HG03565 (cell line): ENCODE results near the gene TSR1.

Experiments used
- ATAC-seq: cut with Tn5 transposase; IDR thresholded peaks from one replicate; pipeline ENCODE4 v1.9.1; 2021; ENCODE audit warnings: mild to moderate bottlenecking, moderate library complexity; ENCODE audit not compliant: unreplicated experiment

TSR1 gene

DNA sequence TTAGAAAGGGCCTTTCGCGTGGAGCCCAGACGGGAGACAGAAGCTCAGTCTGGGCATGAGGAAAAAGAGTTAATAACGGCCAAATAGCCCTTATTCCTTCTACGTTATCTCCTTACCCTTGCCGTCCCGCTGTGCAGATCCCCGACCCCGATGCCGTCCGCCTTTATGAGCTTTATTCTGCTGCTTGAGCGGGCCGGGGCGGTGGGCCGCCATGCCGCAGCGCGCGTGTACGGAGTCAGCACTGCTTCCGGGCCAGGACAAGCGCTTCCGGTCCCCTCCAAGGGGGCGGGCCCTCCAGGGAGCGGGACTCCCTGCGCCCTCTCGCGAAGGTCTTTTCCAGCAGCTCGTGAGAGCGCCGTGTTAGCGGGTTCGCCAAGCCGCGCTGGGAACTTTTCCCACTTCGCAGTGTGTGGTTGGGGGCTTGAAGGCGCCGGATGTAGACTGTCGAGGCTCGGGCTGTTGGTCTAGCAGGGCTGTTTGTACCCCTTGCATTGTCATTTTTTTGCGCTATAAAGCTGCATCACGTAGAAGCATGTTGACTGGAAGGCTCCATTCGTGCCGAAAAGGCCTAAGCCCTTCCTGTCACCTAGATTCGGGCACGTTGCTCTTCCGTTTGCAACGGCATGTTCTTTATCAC, at the start of gene TSR1:
Gene TSR1 (minus strand): TSS at position 243 of the 637 bp plus-strand sequence. CDS start 30 bp downstream, at position 213.
- ATAC-seq: peak; percentile 75

DNA sequence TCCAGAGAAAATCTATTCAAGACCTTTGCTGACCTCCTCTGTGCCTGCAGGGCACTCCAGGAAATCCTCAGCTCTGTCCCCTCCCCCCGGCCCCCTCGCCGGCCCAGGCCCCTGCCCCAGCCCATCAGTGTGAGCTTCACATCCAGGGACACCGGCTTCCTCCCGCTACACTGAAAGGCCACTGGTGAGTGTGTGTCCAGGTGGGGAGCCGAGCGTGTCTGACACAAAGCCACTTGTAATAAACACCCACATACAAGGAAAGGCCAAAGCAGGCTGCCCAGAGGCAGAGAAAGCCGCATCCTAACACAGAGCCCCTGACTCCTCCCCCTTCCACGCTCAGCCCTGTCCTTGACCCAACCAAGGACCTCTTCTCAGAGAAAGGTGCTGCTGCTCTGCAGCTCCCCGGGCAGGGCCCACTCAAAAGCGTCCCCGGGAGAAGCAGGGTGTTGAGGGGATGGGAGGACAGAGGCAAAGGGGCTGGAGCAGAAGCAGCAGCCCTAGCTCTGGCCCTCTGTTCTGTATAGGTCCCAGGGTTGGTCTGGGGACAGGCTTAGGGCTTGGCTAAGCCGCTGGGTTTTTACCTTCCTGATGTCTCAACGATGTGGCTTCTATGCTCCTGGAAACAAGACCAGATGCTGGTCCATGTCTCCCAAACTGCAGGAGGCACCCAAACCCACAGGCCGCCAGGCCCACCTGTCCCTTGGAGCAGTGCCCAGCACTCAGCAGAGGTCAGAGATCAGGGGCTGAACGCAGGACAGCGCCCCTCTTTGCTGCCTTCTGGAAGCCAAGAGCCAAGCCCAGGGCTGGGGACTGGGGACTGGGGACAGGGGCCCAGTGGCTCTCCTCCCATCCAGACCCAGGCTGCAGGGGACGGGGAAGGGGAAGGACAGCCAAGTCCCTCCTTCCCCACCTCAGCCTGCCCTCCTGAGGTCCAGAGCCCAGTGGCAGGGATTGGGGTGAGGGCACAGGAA, 49.3 kb upstream of the TSR1 start:
- ATAC-seq: no peak

DNA sequence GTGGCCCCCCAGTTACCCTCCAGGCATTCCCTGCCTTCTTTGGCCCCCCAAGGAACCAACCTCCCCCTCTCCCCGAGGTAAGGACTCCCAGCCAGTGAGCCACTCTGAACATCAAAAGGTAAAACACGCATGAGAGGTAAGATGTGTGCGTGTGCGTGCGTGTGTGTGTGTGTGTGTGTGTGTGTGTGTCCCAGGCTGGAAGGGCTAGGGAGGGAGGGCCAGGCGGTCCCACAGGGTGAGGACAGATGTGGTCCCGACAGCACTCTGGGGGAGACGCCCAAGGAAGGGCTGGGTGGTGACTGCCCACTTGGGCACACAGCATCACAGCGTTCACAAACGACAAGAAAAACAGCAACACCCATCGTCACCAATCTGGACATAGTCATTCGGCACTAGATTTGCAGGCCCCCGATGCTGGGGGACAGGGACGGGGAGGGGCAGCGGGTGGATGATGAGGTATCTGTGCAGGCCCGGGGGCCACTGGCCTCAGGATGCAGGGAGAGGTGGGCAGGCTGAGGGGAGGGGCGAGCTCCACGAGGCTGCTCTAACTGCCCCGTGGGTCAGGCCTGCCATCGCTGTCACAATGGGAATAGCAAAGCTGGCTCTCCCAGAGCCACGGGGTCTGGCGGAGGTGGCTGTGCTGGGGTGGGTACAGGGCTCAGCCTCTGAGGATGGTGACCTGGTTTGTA, 48.3 kb upstream of the TSR1 start:
- ATAC-seq: no peak

DNA sequence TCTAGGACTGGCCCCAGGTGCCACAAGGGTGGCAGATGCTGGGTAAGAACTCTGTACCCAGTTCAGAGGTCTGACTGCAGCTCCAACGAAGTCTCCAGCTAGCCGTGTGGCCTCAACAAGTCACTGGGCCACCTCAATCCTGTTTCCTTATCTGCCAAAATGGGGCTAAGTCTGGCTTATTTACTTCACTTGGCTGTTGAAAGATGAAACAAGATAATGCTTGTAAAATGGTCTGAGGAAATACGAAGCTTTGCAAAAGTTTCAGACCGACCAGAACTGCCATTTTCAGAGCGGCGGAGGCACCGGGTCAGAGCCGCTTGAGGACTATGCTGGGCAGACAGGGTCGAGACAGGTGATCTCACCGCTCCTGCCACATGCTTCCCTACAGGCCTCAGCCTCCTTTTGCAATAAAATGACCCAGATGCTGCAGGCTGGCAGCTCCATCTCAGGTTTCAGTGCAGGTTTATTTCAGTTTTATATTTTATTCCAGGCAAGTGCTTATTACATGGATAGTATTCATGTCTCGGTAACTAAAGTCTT, 47.4 kb upstream of the TSR1 start:
- ATAC-seq: no peak

DNA sequence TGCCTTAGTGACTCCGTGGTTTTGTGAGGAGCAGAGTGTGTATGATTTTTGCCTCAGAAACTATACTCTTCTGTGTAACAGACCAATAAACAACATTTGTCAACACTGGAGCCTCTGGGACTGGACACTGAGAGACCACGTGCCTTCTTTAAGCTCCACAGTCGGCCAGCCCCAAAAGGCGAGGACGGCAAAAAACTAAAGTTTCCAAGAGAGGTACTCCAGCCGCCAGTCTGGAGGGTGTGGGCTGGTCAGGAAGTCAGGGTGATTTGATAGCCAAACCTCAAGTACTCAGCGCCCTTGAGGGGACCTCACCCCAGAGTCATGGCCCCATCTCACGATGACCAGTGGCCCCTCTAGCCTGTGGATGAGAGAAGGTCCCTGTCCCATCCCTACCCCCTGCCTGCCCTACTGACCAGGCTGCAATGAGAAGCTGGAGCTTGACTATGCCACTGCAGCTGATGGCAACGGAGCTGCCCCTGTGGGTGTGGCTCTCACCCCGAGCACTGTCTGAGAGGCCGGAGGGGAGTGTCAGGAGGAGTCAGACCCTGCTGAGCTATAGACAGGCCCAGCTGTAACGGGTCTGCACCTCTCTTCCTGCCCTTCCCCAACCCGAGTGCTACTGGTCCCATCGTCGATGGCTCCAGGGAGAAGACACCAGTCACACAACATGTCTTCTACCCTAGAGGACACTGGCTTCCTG, 44.8 kb upstream of the TSR1 start:
- ATAC-seq: no peak

DNA sequence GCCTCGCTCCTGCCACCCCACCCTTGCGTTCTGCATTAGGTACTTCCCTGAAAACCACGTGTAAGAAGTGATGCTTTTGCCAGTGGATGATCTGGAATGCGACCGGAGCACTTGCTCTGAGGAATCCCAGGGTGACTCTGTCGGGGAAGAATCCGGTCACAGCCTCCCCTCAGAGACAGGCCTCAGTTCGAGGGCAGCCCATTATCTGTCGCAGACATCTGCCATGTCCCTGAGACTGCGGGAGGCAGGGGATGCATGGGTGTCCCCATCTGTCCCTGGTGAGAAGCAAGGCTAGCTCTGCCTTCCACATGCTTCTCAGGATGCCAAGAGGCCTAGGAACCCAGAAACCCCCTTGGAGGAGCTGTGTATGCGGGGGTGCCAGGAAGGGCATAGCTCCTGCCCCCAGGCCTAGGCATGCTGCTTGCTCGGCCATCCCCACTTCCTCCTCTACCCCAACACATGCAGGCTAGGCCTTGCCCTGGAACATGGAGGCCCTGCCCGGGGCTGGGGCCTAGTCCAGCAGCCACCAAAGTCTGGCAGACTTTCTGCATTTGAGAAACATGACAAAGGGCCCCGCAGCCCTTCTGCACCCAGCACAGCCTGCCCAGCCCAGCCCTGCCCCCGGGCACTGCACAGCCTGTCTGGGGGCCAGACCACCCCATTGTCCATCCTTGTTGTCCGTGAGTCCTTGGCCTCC, 44.1 kb upstream of the TSR1 start:
- ATAC-seq: no peak

DNA sequence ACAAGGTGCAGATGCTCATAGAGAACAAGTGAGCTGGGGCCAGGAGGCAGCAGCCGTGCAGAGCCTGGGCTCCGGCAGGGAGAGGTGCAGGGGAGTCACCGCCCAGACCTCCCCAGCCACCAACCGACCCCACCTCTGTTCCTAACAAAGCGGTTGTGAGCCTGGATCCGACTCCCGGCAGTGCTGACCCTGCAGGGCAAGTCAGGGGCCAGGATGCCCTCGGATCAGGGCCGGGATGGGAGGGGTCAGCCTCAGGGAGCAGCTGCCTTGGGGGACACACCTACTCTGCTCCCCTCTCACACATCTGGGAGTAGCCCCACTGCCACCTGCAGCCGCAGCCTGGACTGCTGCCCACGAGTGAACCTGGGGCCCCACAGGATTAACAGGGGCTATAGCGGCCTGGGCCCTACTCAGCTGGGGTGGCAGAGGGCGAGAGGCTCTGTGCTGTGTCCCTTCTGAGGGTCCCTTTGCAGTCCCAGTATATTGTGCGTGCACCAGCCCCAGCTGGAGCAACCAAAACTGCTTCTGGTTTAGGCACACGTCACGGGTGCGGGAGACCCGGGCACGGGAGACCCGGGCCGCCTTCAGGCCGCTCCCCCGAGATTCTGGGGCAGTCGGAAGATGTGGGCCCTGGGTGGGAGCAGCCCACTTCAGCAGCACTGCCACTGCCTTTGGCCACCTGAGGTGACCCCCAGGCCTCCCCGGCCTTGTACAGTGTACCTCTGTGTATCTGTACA, 43.4 kb upstream of the TSR1 start:
- ATAC-seq: no peak

DNA sequence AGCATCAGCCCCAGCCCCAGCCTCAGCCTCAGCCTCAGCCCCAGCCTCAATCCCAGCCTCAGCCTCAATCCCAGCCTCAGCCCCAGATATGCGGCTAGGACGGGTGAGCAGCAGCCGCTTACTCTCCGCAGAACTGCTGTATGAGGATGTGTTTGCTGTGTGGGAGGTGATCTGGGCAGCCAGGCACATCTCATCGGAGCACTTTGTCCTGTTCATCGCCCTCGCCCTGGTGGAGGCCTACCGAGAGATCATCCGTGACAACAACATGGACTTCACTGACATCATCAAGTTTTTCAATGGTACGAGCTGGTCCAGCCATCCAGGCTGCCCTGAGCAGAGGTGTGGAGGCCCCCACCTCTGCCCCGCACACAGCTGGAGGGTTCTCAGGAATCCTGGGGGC, 42.6 kb upstream of the TSR1 start:
- ATAC-seq: no peak

DNA sequence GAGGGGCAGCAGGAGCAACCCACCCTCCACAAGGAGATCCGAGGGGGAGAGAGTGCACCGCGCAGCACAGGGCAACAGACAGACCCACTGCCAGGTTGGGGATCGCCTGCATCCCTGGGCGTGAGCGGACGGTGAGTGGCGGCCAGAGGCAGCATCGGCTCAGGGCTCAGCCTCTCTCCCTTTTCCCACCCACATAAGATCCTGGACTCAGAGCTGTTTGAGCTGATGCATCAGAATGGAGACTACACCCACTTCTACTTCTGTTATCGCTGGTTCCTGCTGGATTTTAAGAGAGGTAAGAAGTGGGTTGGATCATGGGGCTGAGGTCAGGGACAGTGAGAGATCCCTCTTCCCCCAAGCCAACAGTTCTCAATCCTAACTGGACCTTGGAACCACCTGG, 41.4 kb upstream of the TSR1 start:
- ATAC-seq: no peak

DNA sequence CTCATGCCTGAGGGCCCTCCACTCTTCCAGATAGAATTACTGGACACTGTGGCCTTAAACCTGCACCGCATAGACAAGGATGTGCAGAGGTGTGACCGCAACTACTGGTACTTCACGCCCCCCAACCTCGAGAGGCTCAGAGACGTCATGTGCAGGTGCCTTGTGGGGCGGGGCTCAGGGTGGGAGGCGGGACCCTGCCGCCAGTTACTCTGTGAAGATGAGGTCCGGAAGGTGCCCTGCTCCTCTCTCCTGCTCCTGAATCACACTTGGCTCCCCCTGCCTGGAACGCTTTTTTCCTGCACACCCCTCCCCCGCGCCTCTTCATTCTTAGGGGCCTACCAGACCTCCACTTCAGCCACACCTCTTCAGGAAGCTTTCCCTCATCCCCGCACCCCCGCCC, 39.9 kb upstream of the TSR1 start:
- no peak for ATAC-seq

DNA sequence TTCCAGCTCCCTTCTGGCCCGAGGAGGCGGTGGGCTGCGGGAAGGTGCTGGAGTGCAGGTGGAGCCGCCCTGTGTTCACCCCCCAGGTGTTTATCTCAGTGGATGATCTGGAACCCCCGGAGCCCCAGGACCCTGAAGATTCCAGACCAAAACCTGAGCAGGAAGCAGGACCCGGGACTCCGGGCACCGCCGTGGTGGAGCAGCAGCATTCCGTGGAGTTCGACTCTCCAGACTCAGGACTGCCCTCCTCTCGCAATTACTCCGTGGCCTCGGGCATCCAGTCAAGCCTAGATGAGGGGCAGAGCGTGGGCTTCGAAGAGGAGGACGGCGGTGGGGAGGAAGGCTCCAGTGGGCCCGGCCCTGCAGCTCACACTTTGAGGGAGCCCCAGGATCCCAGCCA, 39.1 kb upstream of the TSR1 start:
- ATAC-seq: no peak

DNA sequence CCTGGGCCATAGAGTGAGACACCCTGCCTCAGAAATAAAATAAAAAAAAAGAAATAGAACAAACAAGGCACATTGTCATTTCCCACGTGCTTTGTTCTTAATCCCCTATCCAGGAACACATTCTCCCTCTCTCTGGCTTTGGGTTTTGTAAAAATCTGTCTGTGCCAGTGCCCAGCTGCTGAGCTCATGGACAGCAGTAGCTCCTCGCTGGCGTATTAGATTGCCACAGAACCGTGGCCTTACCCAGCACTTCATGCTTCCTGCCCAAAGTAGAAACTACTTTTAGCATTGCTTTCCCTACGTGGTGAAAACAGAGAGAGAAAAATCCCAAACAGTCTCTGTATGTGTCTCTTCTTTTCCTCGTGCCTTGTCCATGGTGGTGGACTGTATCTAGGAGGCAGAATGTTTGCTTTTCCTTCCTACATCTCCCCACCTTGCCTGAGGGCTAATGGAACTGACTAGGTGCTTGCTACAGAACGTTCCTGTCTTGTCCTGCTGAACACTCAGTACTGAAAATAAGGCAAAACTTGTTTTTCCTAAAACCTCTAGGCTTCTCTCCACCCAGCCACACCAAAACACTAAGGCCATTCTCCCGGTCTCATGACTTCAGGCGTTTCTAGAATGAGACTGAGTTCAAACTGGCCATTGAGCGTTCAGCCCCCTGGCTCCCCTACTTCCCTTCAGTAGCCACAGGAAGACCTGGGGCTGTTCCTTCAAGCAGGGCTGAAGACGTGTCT, 38.5 kb upstream of the TSR1 start:
- no peak for ATAC-seq

DNA sequence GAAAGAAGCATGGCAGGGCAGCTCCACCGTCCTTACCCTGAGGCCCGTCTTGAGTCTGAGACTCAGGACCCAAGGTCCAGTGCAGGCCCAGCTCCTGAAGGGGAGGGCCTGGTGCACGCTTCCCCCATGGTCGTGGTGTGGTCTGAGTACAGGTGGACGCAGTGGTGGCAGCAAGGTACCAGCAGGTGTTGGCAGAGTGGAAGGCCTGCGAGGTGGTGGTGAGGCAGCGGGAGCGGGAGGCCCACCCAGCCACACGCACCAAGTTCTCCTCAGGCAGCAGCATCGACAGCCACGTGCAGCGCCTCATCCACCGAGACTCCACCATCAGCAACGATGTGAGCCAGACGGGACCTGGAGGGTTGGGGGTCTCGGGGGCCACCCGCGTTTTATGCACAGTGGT, 36.9 kb upstream of the TSR1 start:
- ATAC-seq: no peak

DNA sequence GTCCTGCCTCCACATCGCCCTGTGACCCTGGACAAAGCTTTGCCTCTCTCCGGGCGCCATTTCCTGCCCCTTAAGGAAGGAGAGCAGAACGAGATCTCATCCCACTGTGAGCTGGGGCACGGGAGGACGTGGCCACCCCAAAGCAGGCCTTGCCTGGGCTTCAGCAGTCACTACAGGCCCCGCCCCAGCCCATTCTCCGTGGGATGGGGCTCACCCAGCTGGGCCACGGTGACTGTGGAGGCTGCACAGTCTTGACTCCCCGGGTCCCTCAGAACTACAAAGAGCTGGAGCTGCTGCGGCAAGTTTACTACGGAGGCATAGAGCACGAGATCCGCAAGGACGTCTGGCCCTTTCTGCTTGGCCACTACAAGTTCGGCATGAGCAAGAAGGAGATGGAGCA, 36.4 kb upstream of the TSR1 start:
- ATAC-seq: no peak

DNA sequence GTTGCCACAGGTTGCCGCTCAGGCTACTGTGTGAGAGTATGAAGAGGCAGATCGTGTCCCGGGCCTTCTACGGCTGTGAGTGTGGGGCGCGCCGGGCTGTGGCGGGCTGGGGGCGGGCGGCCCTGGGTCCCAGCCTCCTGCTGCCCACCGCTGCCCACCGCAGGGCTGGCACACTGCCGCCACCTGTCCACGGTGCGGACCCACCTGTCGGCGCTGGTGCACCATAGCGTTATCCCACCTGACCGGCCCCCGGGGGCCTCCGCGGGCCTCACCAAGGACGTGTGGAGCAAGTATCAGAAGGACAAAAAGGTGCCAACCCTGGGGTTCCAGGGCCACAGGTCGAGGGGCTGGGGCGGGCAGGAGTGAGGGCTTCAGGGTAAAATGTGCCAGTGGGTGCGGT, 35.9 kb upstream of the TSR1 start:
- no peak for ATAC-seq

DNA sequence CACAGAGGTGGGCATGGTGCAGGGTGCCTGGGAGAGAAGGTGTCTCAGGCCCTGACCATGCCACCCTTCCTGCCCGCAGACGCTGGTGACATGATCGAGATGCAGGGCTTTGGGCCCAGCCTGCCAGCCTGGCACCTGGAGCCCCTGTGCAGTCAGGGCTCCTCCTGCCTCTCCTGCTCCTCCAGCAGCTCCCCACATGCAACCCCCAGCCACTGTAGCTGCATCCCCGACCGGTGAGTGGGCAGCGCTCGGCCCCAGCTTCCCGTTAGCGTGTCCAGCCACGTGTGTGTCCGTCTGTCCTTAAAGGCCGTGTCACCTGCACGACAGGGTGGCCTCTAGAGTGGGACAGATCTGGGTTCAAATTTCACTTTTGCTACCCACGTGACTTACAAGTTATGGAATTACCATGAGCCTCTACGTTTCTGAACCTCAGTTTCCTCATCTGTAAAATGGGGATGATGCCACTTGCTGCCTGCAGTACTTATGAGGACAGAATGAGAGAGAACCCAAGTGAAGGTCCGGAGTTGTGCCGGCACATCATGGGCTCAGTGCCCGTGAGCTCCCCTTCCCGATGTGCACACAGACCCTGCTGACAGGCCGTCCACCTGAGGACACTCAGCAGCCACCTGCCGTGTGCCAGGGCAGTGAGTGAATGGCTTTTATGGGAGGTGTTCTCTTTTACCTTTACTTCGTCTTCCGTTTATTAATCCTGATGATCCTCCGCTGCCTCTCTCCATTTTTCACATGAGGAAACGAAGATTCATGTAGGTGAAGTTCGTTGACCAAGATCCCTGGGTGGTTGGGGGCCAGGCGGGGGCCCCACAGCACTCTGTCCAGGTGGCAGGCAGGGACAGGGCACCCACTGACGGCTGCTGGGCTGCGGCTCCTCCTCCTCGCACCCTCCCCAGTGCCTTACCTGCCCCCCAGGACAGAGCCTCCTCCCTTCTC, 35.2 kb upstream of the TSR1 start:
- ATAC-seq: no peak

DNA sequence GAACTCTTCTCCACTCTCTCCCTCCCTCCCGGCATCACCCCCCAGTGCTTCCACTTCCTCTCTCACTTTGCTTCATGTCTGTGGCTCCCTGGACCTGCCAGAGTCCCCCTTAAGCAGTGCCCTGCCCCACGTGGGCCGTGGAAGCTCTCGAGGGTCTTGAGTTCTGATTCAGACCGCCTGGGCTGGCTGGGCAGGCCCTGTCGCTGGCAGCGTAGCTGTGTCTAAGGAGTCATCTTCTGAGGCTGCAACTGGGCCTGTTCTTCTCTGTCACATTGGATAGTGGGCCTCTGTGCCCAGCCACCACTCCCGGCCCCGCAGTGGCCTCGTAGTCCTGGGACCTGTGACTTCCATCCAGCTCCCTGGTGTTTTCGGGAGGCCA, 33.9 kb upstream of the TSR1 start:
- no peak for ATAC-seq
